GM21786 (cell line): Measurements from ENCODE around the gene MYCBPAP.

Experiments used
- ATAC-seq: cut with Tn5 transposase; IDR thresholded peaks from one replicate; pipeline ENCODE4 v1.9.1; 2021; ENCODE audit not compliant: unreplicated experiment

The MYCBPAP gene

GRCh38 chr17:50517011-50517410, 8.8 kb downstream of the MYCBPAP start:
- no peak for ATAC-seq

- no peak for ATAC-seq
Measured at GRCh38 chr17:50517504-50518383, 9.5 kb downstream of the MYCBPAP start.

GRCh38 chr17:50518384-50519023, 10.3 kb downstream of the MYCBPAP start:
- ATAC-seq, result no peak

GRCh38 chr17:50519141-50519834, 11.0 kb downstream of the MYCBPAP start:
- ATAC-seq, result no peak

- no peak for ATAC-seq
Measured at GRCh38 chr17:50520483-50520882, 12.2 kb downstream of the MYCBPAP start.

- ATAC-seq, result no peak
Measured at GRCh38 chr17:50521514-50521913, 13.3 kb downstream of the MYCBPAP start.

- no peak for ATAC-seq
Measured at GRCh38 chr17:50522766-50523165, 14.5 kb downstream of the MYCBPAP start.

GRCh38 chr17:50523208-50523607, 15.0 kb downstream of the MYCBPAP start:
- no peak for ATAC-seq

- no peak for ATAC-seq
Measured at GRCh38 chr17:50524838-50525237, 16.6 kb downstream of the MYCBPAP start.

GRCh38 chr17:50527155-50527762, 19.0 kb downstream of the MYCBPAP start:
- ATAC-seq, result no peak

- no peak for ATAC-seq
Measured at GRCh38 chr17:50527949-50528474, 19.8 kb downstream of the MYCBPAP start.

- ATAC-seq, result no peak
Measured at GRCh38 chr17:50529849-50530248, 21.6 kb downstream of the MYCBPAP start.

- no peak for ATAC-seq
Measured at GRCh38 chr17:50531428-50532025, 23.3 kb downstream of the MYCBPAP start.

GRCh38 chr17:50532452-50533024, 24.3 kb downstream of the MYCBPAP start, which contains the start of gene EPN3:
Gene EPN3 (plus strand): TSS chr17:50532735. CDS start chr17:50536557, 3,822 bp downstream.
- no peak for ATAC-seq

GRCh38 chr17:50533185-50533584, 24.9 kb downstream of the MYCBPAP start:
- no peak for ATAC-seq

GRCh38 chr17:50533720-50534148, 25.5 kb downstream of the MYCBPAP start:
- ATAC-seq, result no peak

- no peak for ATAC-seq
Measured at GRCh38 chr17:50534222-50534978, 26.2 kb downstream of the MYCBPAP start.

- ATAC-seq, result no peak
Measured at GRCh38 chr17:50534979-50535326, 26.7 kb downstream of the MYCBPAP start.

- ATAC-seq, result no peak
Measured at GRCh38 chr17:50535407-50535806, 27.2 kb downstream of the MYCBPAP start.
